ENCODE results near the gene PTPRM.

PTPRM gene

GRCh38 chr18:7987284-7987976, 420.3 kb downstream of the PTPRM start:
- Mint-ChIP-seq H3K4me3 (no peak overlapping the region), H3K4me1 (no peaks in the 10 kb centered on the region), H3K27ac (no peak overlapping the region), H3K9me3 (peaks cover 9 to 13% of the 10 kb centered on the region in 2 donors), H3K27me3 (no peaks in the 10 kb centered on the region)
- DNase-seq: no peak
- no peak for ATAC-seq

GRCh38 chr18:7990670-7991069, 423.6 kb downstream of the PTPRM start:
- no peak for DNase-seq
- Mint-ChIP-seq H3K27me3 (no peaks in the 10 kb centered on the region), H3K27ac (no peak overlapping the region), H3K4me3 (no peak overlapping the region), H3K4me1 (no peaks in the 10 kb centered on the region), H3K9me3 (peaks cover 22 to 29% of the 10 kb centered on the region in 2 donors)
- no peak for ATAC-seq

- Mint-ChIP-seq H3K4me3 (no peak overlapping the region), H3K9me3 (no peaks in the 10 kb centered on the region), H3K27ac (no peak overlapping the region), H3K4me1 (no peaks in the 10 kb centered on the region), H3K27me3 (no peaks in the 10 kb centered on the region)
- no peak for DNase-seq
- no peak for ATAC-seq
These were observed 434.7 kb downstream of the PTPRM start for GRCh38 chr18:8001711-8002301.

- Mint-ChIP-seq H3K27ac (no peak overlapping the region), H3K9me3 (no peaks in the 10 kb centered on the region), H3K27me3 (no peaks in the 10 kb centered on the region), H3K4me1 (no peaks in the 10 kb centered on the region), H3K4me3 (no peak overlapping the region)
- ATAC-seq (no peak), DNase-seq (no peak)
These were observed 437.0 kb downstream of the PTPRM start for GRCh38 chr18:8003878-8004675.

GRCh38 chr18:8004792-8005191, 437.7 kb downstream of the PTPRM start:
- Mint-ChIP-seq H3K4me1 (no peaks in the 10 kb centered on the region), H3K9me3 (no peaks in the 10 kb centered on the region)

GRCh38 chr18:8005870-8006569, 438.9 kb downstream of the PTPRM start:
- DNase-seq (no peak), ATAC-seq (no peak)
- Mint-ChIP-seq H3K4me3 (no peak overlapping the region), H3K9me3 (no peaks in the 10 kb centered on the region), H3K27me3 (no peaks in the 10 kb centered on the region), H3K4me1 (no peaks in the 10 kb centered on the region), H3K27ac (no peak overlapping the region)

More at GRCh38 chr18:8004792-8005191, 437.7 kb downstream of the PTPRM start:
- Mint-ChIP-seq H3K27ac (no peak overlapping the region), H3K27me3 (no peaks in the 10 kb centered on the region), H3K4me3 (no peak overlapping the region)
- ATAC-seq: no peak
- DNase-seq: no peak

- Mint-ChIP-seq H3K9me3 (no peaks in the 10 kb centered on the region), H3K27me3 (no peaks in the 10 kb centered on the region), H3K4me1 (no peaks in the 10 kb centered on the region), H3K4me3 (no peak overlapping the region), H3K27ac (no peak overlapping the region)
- ATAC-seq: no peak
- DNase-seq: no peak
These were observed 439.9 kb downstream of the PTPRM start for GRCh38 chr18:8006979-8007378.

- ATAC-seq: no peak
These were observed 440.9 kb downstream of the PTPRM start for GRCh38 chr18:8008033-8008432.

GRCh38 chr18:8011361-8011760, 444.2 kb downstream of the PTPRM start:
- H3K27ac Mint-ChIP-seq: no peak overlapping the region
- ATAC-seq (no peak), DNase-seq (no peak)
- H3K27me3 Mint-ChIP-seq: no peaks in the 10 kb centered on the region
- H3K9me3 Mint-ChIP-seq: no peaks in the 10 kb centered on the region
- no peaks in the 10 kb centered on the region for H3K4me1 Mint-ChIP-seq
- H3K4me3 Mint-ChIP-seq: no peak overlapping the region

More at GRCh38 chr18:8008033-8008432, 440.9 kb downstream of the PTPRM start:
- Mint-ChIP-seq H3K27me3 (no peaks in the 10 kb centered on the region), H3K27ac (no peak overlapping the region), H3K9me3 (no peaks in the 10 kb centered on the region), H3K4me3 (no peak overlapping the region), H3K4me1 (no peaks in the 10 kb centered on the region)
- no peak for DNase-seq

- no peak overlapping the region for H3K27ac Mint-ChIP-seq
- H3K9me3 Mint-ChIP-seq: no peaks in the 10 kb centered on the region
- H3K4me3 Mint-ChIP-seq: no peak overlapping the region
- DNase-seq (no peak), ATAC-seq (no peak)
- H3K4me1 Mint-ChIP-seq: no peaks in the 10 kb centered on the region
- no peaks in the 10 kb centered on the region for H3K27me3 Mint-ChIP-seq
These were observed 444.8 kb downstream of the PTPRM start for GRCh38 chr18:8011906-8012305.

GRCh38 chr18:8018701-8019331, 451.7 kb downstream of the PTPRM start:
- no peak overlapping the region for H3K27ac Mint-ChIP-seq
- no peak overlapping the region for H3K4me3 Mint-ChIP-seq
- H3K9me3 Mint-ChIP-seq: no peaks in the 10 kb centered on the region
- DNase-seq (no peak), ATAC-seq (no peak)
- no peaks in the 10 kb centered on the region for H3K4me1 Mint-ChIP-seq
- no peaks in the 10 kb centered on the region for H3K27me3 Mint-ChIP-seq

GRCh38 chr18:8019600-8019999, 452.5 kb downstream of the PTPRM start:
- H3K9me3 Mint-ChIP-seq: no peaks in the 10 kb centered on the region
- ATAC-seq (no peak), DNase-seq (no peak)
- no peak overlapping the region for H3K27ac Mint-ChIP-seq
- H3K4me3 Mint-ChIP-seq: no peak overlapping the region
- H3K27me3 Mint-ChIP-seq: no peaks in the 10 kb centered on the region
- no peaks in the 10 kb centered on the region for H3K4me1 Mint-ChIP-seq

GRCh38 chr18:8020132-8020846, 453.2 kb downstream of the PTPRM start:
- ATAC-seq (no peak), DNase-seq (no peak)
- Mint-ChIP-seq H3K27ac (peak overlapping the region in 1 of 2 donors; percentile 42), H3K9me3 (no peaks in the 10 kb centered on the region), H3K4me3 (no peak overlapping the region), H3K4me1 (no peaks in the 10 kb centered on the region), H3K27me3 (no peaks in the 10 kb centered on the region)

- ATAC-seq: no peak
- no peak overlapping the region for H3K4me3 Mint-ChIP-seq
- no peak overlapping the region for H3K27ac Mint-ChIP-seq
- H3K27me3 Mint-ChIP-seq: no peaks in the 10 kb centered on the region
- DNase-seq: no peak
- peaks cover 8 to 11% of the 10 kb centered on the region in 2 donors for H3K9me3 Mint-ChIP-seq
- H3K4me1 Mint-ChIP-seq: no peaks in the 10 kb centered on the region
These were observed 461.9 kb downstream of the PTPRM start for GRCh38 chr18:8029061-8029460.

GRCh38 chr18:8029731-8030130, 462.6 kb downstream of the PTPRM start:
- Mint-ChIP-seq H3K27ac (peak overlapping the region in 1 of 2 donors; percentile 27), H3K4me1 (no peaks in the 10 kb centered on the region), H3K4me3 (no peak overlapping the region), H3K9me3 (peaks cover 8 to 11% of the 10 kb centered on the region in 2 donors), H3K27me3 (no peaks in the 10 kb centered on the region)
- DNase-seq: no peak
- no peak for ATAC-seq

Data from stimulated activated naive CD8-positive, alpha-beta T cell treated with anti-CD3 and anti-CD28 coated beads, Interleukin-15, amount 100 ng/mL, for 72 hours (primary cell).